ENCODE data around the gene HINT1.

The HINT1 gene

GRCh38 chr5:131206061-131206460, 41.0 kb upstream of the HINT1 start:
- Histone ChIP-seq H3K14ac (ENCODE audit: low read length) (no peak overlapping the region), H3K27me3 (ENCODE audit: control insufficient read depth in 3 of 3, insufficient read depth in 3 of 3, low read depth in 1 of 3, low read length in 3 of 3) (no peaks in the 10 kb centered on the region), H3K18ac (ENCODE audit: low read length) (no peak overlapping the region), H3K36me3 (replicated peaks in 1 of 2; ENCODE audit: control insufficient read depth in 2 of 2, insufficient read depth in 2 of 2, low read length in 2 of 2) (no peaks in the 10 kb centered on the region), H3K27ac (replicated peaks; ENCODE audit: low read length) (no peak overlapping the region), H4K91ac (ENCODE audit: low read depth, low read length, poor library complexity) (no peak overlapping the region), H2BK12ac (ENCODE audit: low read length) (no peak overlapping the region), H2BK15ac (ENCODE audit: low read length) (no peak overlapping the region), H3K4ac (ENCODE audit: low read length) (no peak overlapping the region), H3K4me3 (ENCODE audit: low read length in 2 of 2) (no peak overlapping the region), H2AK5ac (ENCODE audit: low read depth, low read length) (no peak overlapping the region), H3K4me1 (ENCODE audit: control insufficient read depth in 2 of 2, insufficient read depth in 1 of 2, low read depth in 1 of 2, low read length in 2 of 2) (peaks cover 0 to 6% of the 10 kb centered on the region in 2 donors), H4K8ac (ENCODE audit: low read depth, low read length) (no peak overlapping the region), H3K23ac (ENCODE audit: low read depth, low read length, poor library complexity) (no peak overlapping the region), H3K9ac (ENCODE audit: low read depth, low read length, poor library complexity) (no peak overlapping the region), H2AFZ (ENCODE audit: low read length) (no peak overlapping the region), H3K79me1 (ENCODE audit: low read depth, low read length) (no peaks in the 10 kb centered on the region), H3K9me3 (replicated peaks in 1 of 2; ENCODE audit: control insufficient read depth in 2 of 2, insufficient read depth in 1 of 2, low read depth in 1 of 2, low read length in 2 of 2) (no peaks in the 10 kb centered on the region), H2BK120ac (ENCODE audit: low read depth, low read length) (no peak overlapping the region), H3K4me2 (ENCODE audit: insufficient read depth, low read length, poor library complexity, severe bottlenecking) (no peak overlapping the region), H2BK5ac (ENCODE audit: low read length) (no peak overlapping the region)
- DNase-seq (ENCODE audit: low spot score) = no peak
- no CpG with 5 or more reads among the region's 2 CpGs for WGBS, 2 donors (ENCODE audit: extremely low coverage in 2 of 2, insufficient read length in 2 of 2, insufficient replicate concordance in 1 of 2)

GRCh38 chr5:131204964-131205363, 39.9 kb upstream of the HINT1 start:
- no peak overlapping the region for H3K4ac ChIP-seq (ENCODE audit: low read length)
- no peak overlapping the region for H2BK120ac ChIP-seq (ENCODE audit: low read depth, low read length)
- H2BK15ac ChIP-seq (ENCODE audit: low read length) = no peak overlapping the region
- H2AK5ac ChIP-seq (ENCODE audit: low read depth, low read length) = no peak overlapping the region
- H3K4me2 ChIP-seq (ENCODE audit: insufficient read depth, low read length, poor library complexity, severe bottlenecking) = no peak overlapping the region
- H2BK5ac ChIP-seq (ENCODE audit: low read length) = no peak overlapping the region
- H3K27ac ChIP-seq (replicated peaks; ENCODE audit: low read length) = no peak overlapping the region
- H3K4me3 ChIP-seq (ENCODE audit: low read length in 2 of 2) = no peak overlapping the region
- no peak for DNase-seq (ENCODE audit: low spot score)
- H3K4me1 ChIP-seq (ENCODE audit: control insufficient read depth in 2 of 2, insufficient read depth in 1 of 2, low read depth in 1 of 2, low read length in 2 of 2) = peaks cover 0 to 6% of the 10 kb centered on the region in 2 donors
- H3K9me3 ChIP-seq (replicated peaks in 1 of 2; ENCODE audit: control insufficient read depth in 2 of 2, insufficient read depth in 1 of 2, low read depth in 1 of 2, low read length in 2 of 2) = no peaks in the 10 kb centered on the region
- peaks cover 0 to 3% of the 10 kb centered on the region in 2 donors for H3K36me3 ChIP-seq (replicated peaks in 1 of 2; ENCODE audit: control insufficient read depth in 2 of 2, insufficient read depth in 2 of 2, low read length in 2 of 2)
- no CpG with 5 or more reads among the region's 2 CpGs for WGBS, 2 donors (ENCODE audit: extremely low coverage in 2 of 2, insufficient read length in 2 of 2, insufficient replicate concordance in 1 of 2)
- H3K79me1 ChIP-seq (ENCODE audit: low read depth, low read length) = no peaks in the 10 kb centered on the region
- H3K18ac ChIP-seq (ENCODE audit: low read length) = no peak overlapping the region
- no peak overlapping the region for H2BK12ac ChIP-seq (ENCODE audit: low read length)
- no peak overlapping the region for H4K8ac ChIP-seq (ENCODE audit: low read depth, low read length)
- no peak overlapping the region for H4K91ac ChIP-seq (ENCODE audit: low read depth, low read length, poor library complexity)
- no peaks in the 10 kb centered on the region for H3K27me3 ChIP-seq (ENCODE audit: control insufficient read depth in 3 of 3, insufficient read depth in 3 of 3, low read depth in 1 of 3, low read length in 3 of 3)
- no peak overlapping the region for H2AFZ ChIP-seq (ENCODE audit: low read length)
- H3K23ac ChIP-seq (ENCODE audit: low read depth, low read length, poor library complexity) = no peak overlapping the region
- no peak overlapping the region for H3K14ac ChIP-seq (ENCODE audit: low read length)
- H3K9ac ChIP-seq (ENCODE audit: low read depth, low read length, poor library complexity) = no peak overlapping the region

GRCh38 chr5:131200560-131200959, 35.5 kb upstream of the HINT1 start:
- peaks cover 0 to 3% of the 10 kb centered on the region in 2 donors for H3K36me3 ChIP-seq (replicated peaks in 1 of 2; ENCODE audit: control insufficient read depth in 2 of 2, insufficient read depth in 2 of 2, low read length in 2 of 2)
- H2BK120ac ChIP-seq (ENCODE audit: low read depth, low read length) = no peak overlapping the region
- no peak overlapping the region for H3K4me2 ChIP-seq (ENCODE audit: insufficient read depth, low read length, poor library complexity, severe bottlenecking)
- H3K14ac ChIP-seq (ENCODE audit: low read length) = no peak overlapping the region
- no peak for DNase-seq (ENCODE audit: low spot score)
- no peak overlapping the region for H3K23ac ChIP-seq (ENCODE audit: low read depth, low read length, poor library complexity)
- H3K9ac ChIP-seq (ENCODE audit: low read depth, low read length, poor library complexity) = no peak overlapping the region
- H2BK5ac ChIP-seq (ENCODE audit: low read length) = no peak overlapping the region
- no peak overlapping the region for H3K27ac ChIP-seq (replicated peaks; ENCODE audit: low read length)
- no peaks in the 10 kb centered on the region for H3K79me1 ChIP-seq (ENCODE audit: low read depth, low read length)
- WGBS, 2 donors (ENCODE audit: extremely low coverage in 2 of 2, insufficient read length in 2 of 2, insufficient replicate concordance in 1 of 2) = no CpG with 5 or more reads among the region's 3 CpGs
- H2AK5ac ChIP-seq (ENCODE audit: low read depth, low read length) = no peak overlapping the region
- H3K18ac ChIP-seq (ENCODE audit: low read length) = no peak overlapping the region
- no peak overlapping the region for H2BK15ac ChIP-seq (ENCODE audit: low read length)
- H3K4ac ChIP-seq (ENCODE audit: low read length) = no peak overlapping the region
- H4K91ac ChIP-seq (ENCODE audit: low read depth, low read length, poor library complexity) = no peak overlapping the region
- H3K9me3 ChIP-seq (replicated peaks in 1 of 2; ENCODE audit: control insufficient read depth in 2 of 2, insufficient read depth in 1 of 2, low read depth in 1 of 2, low read length in 2 of 2) = no peaks in the 10 kb centered on the region
- no peak overlapping the region for H4K8ac ChIP-seq (ENCODE audit: low read depth, low read length)
- H3K4me3 ChIP-seq (ENCODE audit: low read length in 2 of 2) = no peak overlapping the region
- H3K4me1 ChIP-seq (ENCODE audit: control insufficient read depth in 2 of 2, insufficient read depth in 1 of 2, low read depth in 1 of 2, low read length in 2 of 2) = no peaks in the 10 kb centered on the region
- no peak overlapping the region for H2AFZ ChIP-seq (ENCODE audit: low read length)
- no peak overlapping the region for H2BK12ac ChIP-seq (ENCODE audit: low read length)
- no peaks in the 10 kb centered on the region for H3K27me3 ChIP-seq (ENCODE audit: control insufficient read depth in 3 of 3, insufficient read depth in 3 of 3, low read depth in 1 of 3, low read length in 3 of 3)

GRCh38 chr5:131198625-131199024, 33.6 kb upstream of the HINT1 start:
- H2BK5ac ChIP-seq (ENCODE audit: low read length) = no peak overlapping the region
- peaks cover 0 to 3% of the 10 kb centered on the region in 2 donors for H3K4me1 ChIP-seq (ENCODE audit: control insufficient read depth in 2 of 2, insufficient read depth in 1 of 2, low read depth in 1 of 2, low read length in 2 of 2)
- DNase-seq (ENCODE audit: low spot score) = no peak
- H2BK15ac ChIP-seq (ENCODE audit: low read length) = no peak overlapping the region
- H3K4me3 ChIP-seq (ENCODE audit: low read length in 2 of 2) = no peak overlapping the region
- H3K14ac ChIP-seq (ENCODE audit: low read length) = no peak overlapping the region
- no peak overlapping the region for H3K4ac ChIP-seq (ENCODE audit: low read length)
- H3K4me2 ChIP-seq (ENCODE audit: insufficient read depth, low read length, poor library complexity, severe bottlenecking) = no peak overlapping the region
- H2AFZ ChIP-seq (ENCODE audit: low read length) = no peak overlapping the region
- no peak overlapping the region for H3K9ac ChIP-seq (ENCODE audit: low read depth, low read length, poor library complexity)
- no peak overlapping the region for H3K18ac ChIP-seq (ENCODE audit: low read length)
- H4K91ac ChIP-seq (ENCODE audit: low read depth, low read length, poor library complexity) = no peak overlapping the region
- no peak overlapping the region for H4K8ac ChIP-seq (ENCODE audit: low read depth, low read length)
- H3K27me3 ChIP-seq (ENCODE audit: control insufficient read depth in 3 of 3, insufficient read depth in 3 of 3, low read depth in 1 of 3, low read length in 3 of 3) = no peaks in the 10 kb centered on the region
- WGBS, 2 donors (ENCODE audit: extremely low coverage in 2 of 2, insufficient read length in 2 of 2, insufficient replicate concordance in 1 of 2) = no CpG with 5 or more reads among the region's 5 CpGs
- no peaks in the 10 kb centered on the region for H3K9me3 ChIP-seq (replicated peaks in 1 of 2; ENCODE audit: control insufficient read depth in 2 of 2, insufficient read depth in 1 of 2, low read depth in 1 of 2, low read length in 2 of 2)
- no peak overlapping the region for H2BK120ac ChIP-seq (ENCODE audit: low read depth, low read length)
- H3K23ac ChIP-seq (ENCODE audit: low read depth, low read length, poor library complexity) = no peak overlapping the region
- H3K36me3 ChIP-seq (replicated peaks in 1 of 2; ENCODE audit: control insufficient read depth in 2 of 2, insufficient read depth in 2 of 2, low read length in 2 of 2) = peaks cover 0 to 3% of the 10 kb centered on the region in 2 donors
- H3K79me1 ChIP-seq (ENCODE audit: low read depth, low read length) = no peaks in the 10 kb centered on the region
- no peak overlapping the region for H2AK5ac ChIP-seq (ENCODE audit: low read depth, low read length)
- no peak overlapping the region for H3K27ac ChIP-seq (replicated peaks; ENCODE audit: low read length)
- H2BK12ac ChIP-seq (ENCODE audit: low read length) = no peak overlapping the region
